Neural progenitor cell (in vitro differentiated cells): Measurements from ENCODE around the gene PDIA2. TPM values are rescaled to one million over a fixed set of nuclear protein-coding genes. Genes with fewer than 3 reads are reported as not detected.

ENCODE experiments used
- DNase-seq: peaks from one replicate; pipeline ENCODE4 v3.0.0-alpha.2; 2016; ENCODE audit warnings: low spot score
- H2AFZ ChIP-seq: fragments of 200-600 bp; sonication (generic); replicated peaks from 2 replicates; pipeline ENCODE4 v1.6.1; 2016; ENCODE audit warnings: antibody characterized with exemption
- H3F3A ChIP-seq: fragments of 200-600 bp; sonication (generic); 2 replicates; pipeline ENCODE4 v1.6.1; 2016; ENCODE audit warnings: antibody characterized with exemption, low read depth
- H3K27ac ChIP-seq: fragments of 200-600 bp; sonication (generic); 2 replicates; pipeline ENCODE4 v1.5.1; 2016; ENCODE audit warnings: mild to moderate bottlenecking
- H3K27me3 ChIP-seq: fragments of 200-600 bp; sonication (generic); 2 replicates; pipeline ENCODE4 v1.6.1; 2016; ENCODE audit warnings: mild to moderate bottlenecking, moderate library complexity
- H3K36me3 ChIP-seq: fragments of 200-600 bp; sonication (generic); 2 replicates; pipeline ENCODE4 v1.5.1; 2016
- H3K4me1 ChIP-seq: fragments of 200-600 bp; sonication (generic); 2 replicates; pipeline ENCODE4 v1.6.1; 2016; ENCODE audit warnings: mixed run types
- H3K4me2 ChIP-seq: fragments of 200-600 bp; sonication (generic); 2 replicates; pipeline ENCODE4 v1.6.1; 2016
- H3K4me3 ChIP-seq: fragments of 200-600 bp; sonication (generic); 2 replicates; pipeline ENCODE4 v1.5.1; 2016
- H3K79me2 ChIP-seq: fragments of 200-600 bp; sonication (generic); 2 replicates; pipeline ENCODE4 v1.6.1; 2016; ENCODE audit warnings: low read depth
- H3K9ac ChIP-seq: fragments of 200-600 bp; sonication (generic); 2 replicates; pipeline ENCODE4 v1.6.1; 2016
- H3K9me3 ChIP-seq: fragments of 200-600 bp; sonication (generic); 2 replicates; pipeline ENCODE4 v1.5.1; 2016; ENCODE audit warnings: low read depth
- H4K20me1 ChIP-seq: fragments of 200-600 bp; sonication (generic); 2 replicates; pipeline ENCODE4 v1.6.1; 2016; ENCODE audit warnings: low read depth
- H3K27ac Mint-ChIP-seq: 3 replicates; pipeline ENCODE4 v1.8.0; 2021; ENCODE audit warnings: mixed read lengths
- H3K27me3 Mint-ChIP-seq: 2 replicates; pipeline ENCODE4 v1.8.0; 2022; ENCODE audit warnings: low read depth, mild to moderate bottlenecking, inconsistent platforms, moderate library complexity, mixed read lengths; ENCODE audit not compliant: insufficient read depth
- H3K36me3 Mint-ChIP-seq: 3 replicates; pipeline ENCODE4 v1.8.0; 2021; ENCODE audit warnings: mixed read lengths
- H3K4me1 Mint-ChIP-seq: 3 replicates; pipeline ENCODE4 v1.8.0; 2021; ENCODE audit warnings: mixed read lengths
- H3K4me3 Mint-ChIP-seq: 3 replicates; pipeline ENCODE4 v1.8.0; 2021; ENCODE audit warnings: mild to moderate bottlenecking, moderate library complexity, mixed read lengths
- H3K9me3 Mint-ChIP-seq: 3 replicates; pipeline ENCODE4 v1.8.0; 2020; ENCODE audit warnings: mixed read lengths
- CTCF ChIP-seq: fragments of 200-600 bp; sonication (generic); IDR thresholded peaks from 2 replicates; pipeline ENCODE4 v1.5.1; 2017; ENCODE audit warnings: antibody characterized with exemption, mild to moderate bottlenecking
- EZH2 ChIP-seq: fragments of 200-600 bp; sonication (generic); IDR thresholded peaks from 2 replicates; pipeline ENCODE4 v1.6.1; 2017; ENCODE audit warnings: antibody characterized with exemption, mild to moderate bottlenecking, moderate library complexity
- EZH2phosphoT487 ChIP-seq: fragments of 200-600 bp; sonication (generic); IDR thresholded peaks from 2 replicates; pipeline ENCODE4 v1.6.1; 2017; ENCODE audit warnings: antibody characterized with exemption
- total RNA-seq: library from RNA; depleted of rRNA; stranded (reverse); fragments of >200 nt; gene quantifications from 2 replicates; pipeline ENCODE4 v1.2.3, GENCODE V29; 2015; ENCODE audit warnings: low replicate concordance

The PDIA2 gene
- total RNA-seq, 1 donor from 2014 or later, result not detected

GRCh38 chr16:245105-245504 lies 37.9 kb upstream of the PDIA2 start:
- Histone ChIP-seq H3K9me3 (no peaks in the 10 kb centered on the region), H3F3A (no peaks in the 10 kb centered on the region), H3K4me2 (no peak overlapping the region), H4K20me1 (peaks cover 46% of the 10 kb centered on the region), H3K27me3 (no peaks in the 10 kb centered on the region), H3K4me3 (no peak overlapping the region), H2AFZ (no peak overlapping the region), H3K27ac (no peak overlapping the region), H3K9ac (no peak overlapping the region), H3K4me1 (no peaks in the 10 kb centered on the region), H3K36me3 (no peaks in the 10 kb centered on the region), H3K79me2 (peaks cover 75% of the 10 kb centered on the region)
- TF ChIP-seq EZH2, result no peak
- TF ChIP-seq EZH2phosphoT487, result no peak
- TF ChIP-seq CTCF, result no peak
- no peaks in the 10 kb centered on the region for H3K9me3 Mint-ChIP-seq
- peaks cover 15% of the 10 kb centered on the region for H3K36me3 Mint-ChIP-seq
- peaks cover 5% of the 10 kb centered on the region for H3K4me1 Mint-ChIP-seq
- no peak overlapping the region for H3K27ac Mint-ChIP-seq
- no peaks in the 10 kb centered on the region for H3K27me3 Mint-ChIP-seq
- no peak for DNase-seq
- no peak overlapping the region for H3K4me3 Mint-ChIP-seq

DNA sequence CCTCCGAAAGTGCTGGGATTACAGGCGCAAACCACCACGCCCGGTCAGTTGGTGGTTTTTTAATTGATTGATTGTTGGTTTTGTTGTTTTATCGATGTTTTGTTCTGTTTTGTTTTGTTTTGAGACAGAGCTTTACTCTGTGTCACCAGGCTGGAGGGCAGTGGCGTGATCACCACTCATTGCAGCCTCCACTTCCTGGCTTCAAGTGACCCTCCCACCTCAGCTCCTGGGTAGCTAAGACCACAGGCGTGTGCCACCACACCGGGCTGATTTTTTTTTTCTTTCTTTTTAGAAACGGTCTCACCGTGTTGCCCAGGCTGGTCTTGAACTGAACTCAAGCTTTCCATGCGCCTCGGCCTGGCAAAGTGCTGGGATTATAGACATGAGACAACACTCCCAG lies 35.9 kb upstream of the PDIA2 start:
- no peak overlapping the region for H3K9ac ChIP-seq
- H3K9me3 ChIP-seq, result no peaks in the 10 kb centered on the region
- H3K4me1 ChIP-seq, result no peaks in the 10 kb centered on the region
- peaks cover 42% of the 10 kb centered on the region for H4K20me1 ChIP-seq
- H3K27ac ChIP-seq, result no peak overlapping the region
- H2AFZ ChIP-seq, result no peak overlapping the region
- H3K4me3 ChIP-seq, result no peak overlapping the region
- Mint-ChIP-seq H3K27me3 (no peaks in the 10 kb centered on the region), H3K36me3 (peaks cover 19% of the 10 kb centered on the region), H3K9me3 (no peaks in the 10 kb centered on the region), H3K4me1 (peaks cover 5% of the 10 kb centered on the region), H3K27ac (no peak overlapping the region), H3K4me3 (no peak overlapping the region)
- no peaks in the 10 kb centered on the region for H3K36me3 ChIP-seq
- H3F3A ChIP-seq, result no peaks in the 10 kb centered on the region
- no peak for DNase-seq
- H3K4me2 ChIP-seq, result no peak overlapping the region
- no peaks in the 10 kb centered on the region for H3K27me3 ChIP-seq
- H3K79me2 ChIP-seq, result peaks cover 56% of the 10 kb centered on the region
- TF ChIP-seq EZH2, result no peak
- no peak for TF ChIP-seq CTCF
- TF ChIP-seq EZH2phosphoT487, result no peak

- Histone ChIP-seq H3K9me3 (no peaks in the 10 kb centered on the region), H2AFZ (no peak overlapping the region), H3K4me1 (no peaks in the 10 kb centered on the region), H4K20me1 (peaks cover 32% of the 10 kb centered on the region), H3K36me3 (no peaks in the 10 kb centered on the region), H3K9ac (no peak overlapping the region), H3F3A (no peaks in the 10 kb centered on the region), H3K79me2 (peaks cover 35% of the 10 kb centered on the region), H3K27ac (no peak overlapping the region), H3K27me3 (no peaks in the 10 kb centered on the region), H3K4me3 (no peak overlapping the region), H3K4me2 (no peak overlapping the region)
- Mint-ChIP-seq H3K36me3 (peaks cover 24% of the 10 kb centered on the region), H3K27ac (no peak overlapping the region), H3K27me3 (no peaks in the 10 kb centered on the region), H3K4me3 (no peak overlapping the region), H3K9me3 (no peaks in the 10 kb centered on the region), H3K4me1 (peaks cover 5% of the 10 kb centered on the region)
- no peak for TF ChIP-seq EZH2phosphoT487
- TF ChIP-seq EZH2, result no peak
- TF ChIP-seq CTCF, result no peak
- DNase-seq, result no peak
These were observed 33.5 kb upstream of the PDIA2 start for GRCh38 chr16:249431-249830.
